ENCODE data around the gene ABHD13. TPM values are rescaled to one million over a fixed set of nuclear protein-coding genes. Genes with fewer than 3 reads are reported as not detected.

ABHD13 gene
- total and polyA plus RNA-seq, 2 experiments from 2014 or later, result 5.4 to 10.4 TPM

DNA sequence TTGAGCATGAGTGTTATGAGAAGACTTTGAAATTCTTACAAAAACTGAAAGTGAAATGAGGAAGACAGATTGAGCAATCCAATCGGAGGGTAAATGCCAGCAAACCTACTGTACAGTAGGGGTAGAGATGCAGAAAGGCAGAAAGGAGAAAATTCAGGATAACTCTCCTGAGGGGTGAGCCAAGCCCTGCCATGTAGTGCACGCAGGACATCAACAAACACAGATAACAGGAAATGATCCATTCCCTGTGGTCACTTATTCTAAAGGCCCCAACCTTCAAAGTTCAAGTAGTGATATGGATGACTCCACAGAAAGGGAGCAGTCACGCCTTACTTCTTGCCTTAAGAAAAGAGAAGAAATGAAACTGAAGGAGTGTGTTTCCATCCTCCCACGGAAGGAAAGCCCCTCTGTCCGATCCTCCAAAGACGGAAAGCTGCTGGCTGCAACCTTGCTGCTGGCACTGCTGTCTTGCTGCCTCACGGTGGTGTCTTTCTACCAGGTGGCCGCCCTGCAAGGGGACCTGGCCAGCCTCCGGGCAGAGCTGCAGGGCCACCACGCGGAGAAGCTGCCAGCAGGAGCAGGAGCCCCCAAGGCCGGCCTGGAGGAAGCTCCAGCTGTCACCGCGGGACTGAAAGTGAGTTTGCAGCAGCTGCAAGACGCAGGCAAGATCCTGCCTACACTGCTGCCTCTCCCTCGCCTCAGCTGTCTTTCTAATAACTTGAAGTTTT is 51.6 kb downstream of the ABHD13 start, which contains the start of gene TNFSF13B:
TNFSF13B (plus strand) TSS at position 118 of the 728 bp plus-strand sequence; CDS start at position 296, 178 bp downstream.
- no peaks in the 10 kb centered on the region for H3K36me3 ChIP-seq (ENCODE audit: insufficient read depth)
- TF ChIP-seq EZH2 (IDR thresholded peaks at IDR 0.05; ENCODE audit: low read depth, unreplicated experiment) (no peak), POLR2AphosphoS5 (IDR thresholded peaks at IDR 0.05; ENCODE audit: low read depth) (no peak)
- TF ChIP-seq, protein P1, sequence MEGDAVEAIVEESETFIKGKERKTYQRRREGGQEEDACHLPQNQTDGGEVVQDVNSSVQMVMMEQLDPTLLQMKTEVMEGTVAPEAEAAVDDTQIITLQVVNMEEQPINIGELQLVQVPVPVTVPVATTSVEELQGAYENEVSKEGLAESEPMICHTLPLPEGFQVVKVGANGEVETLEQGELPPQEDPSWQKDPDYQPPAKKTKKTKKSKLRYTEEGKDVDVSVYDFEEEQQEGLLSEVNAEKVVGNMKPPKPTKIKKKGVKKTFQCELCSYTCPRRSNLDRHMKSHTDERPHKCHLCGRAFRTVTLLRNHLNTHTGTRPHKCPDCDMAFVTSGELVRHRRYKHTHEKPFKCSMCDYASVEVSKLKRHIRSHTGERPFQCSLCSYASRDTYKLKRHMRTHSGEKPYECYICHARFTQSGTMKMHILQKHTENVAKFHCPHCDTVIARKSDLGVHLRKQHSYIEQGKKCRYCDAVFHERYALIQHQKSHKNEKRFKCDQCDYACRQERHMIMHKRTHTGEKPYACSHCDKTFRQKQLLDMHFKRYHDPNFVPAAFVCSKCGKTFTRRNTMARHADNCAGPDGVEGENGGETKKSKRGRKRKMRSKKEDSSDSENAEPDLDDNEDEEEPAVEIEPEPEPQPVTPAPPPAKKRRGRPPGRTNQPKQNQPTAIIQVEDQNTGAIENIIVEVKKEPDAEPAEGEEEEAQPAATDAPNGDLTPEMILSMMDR (conservative IDR thresholded peaks at IDR 0.05; ENCODE audit: low read depth in 2 of 2), result peak; percentile 20 to 49; a peak in 2 of 4 replicates
- TF ChIP-seq, protein P2, sequence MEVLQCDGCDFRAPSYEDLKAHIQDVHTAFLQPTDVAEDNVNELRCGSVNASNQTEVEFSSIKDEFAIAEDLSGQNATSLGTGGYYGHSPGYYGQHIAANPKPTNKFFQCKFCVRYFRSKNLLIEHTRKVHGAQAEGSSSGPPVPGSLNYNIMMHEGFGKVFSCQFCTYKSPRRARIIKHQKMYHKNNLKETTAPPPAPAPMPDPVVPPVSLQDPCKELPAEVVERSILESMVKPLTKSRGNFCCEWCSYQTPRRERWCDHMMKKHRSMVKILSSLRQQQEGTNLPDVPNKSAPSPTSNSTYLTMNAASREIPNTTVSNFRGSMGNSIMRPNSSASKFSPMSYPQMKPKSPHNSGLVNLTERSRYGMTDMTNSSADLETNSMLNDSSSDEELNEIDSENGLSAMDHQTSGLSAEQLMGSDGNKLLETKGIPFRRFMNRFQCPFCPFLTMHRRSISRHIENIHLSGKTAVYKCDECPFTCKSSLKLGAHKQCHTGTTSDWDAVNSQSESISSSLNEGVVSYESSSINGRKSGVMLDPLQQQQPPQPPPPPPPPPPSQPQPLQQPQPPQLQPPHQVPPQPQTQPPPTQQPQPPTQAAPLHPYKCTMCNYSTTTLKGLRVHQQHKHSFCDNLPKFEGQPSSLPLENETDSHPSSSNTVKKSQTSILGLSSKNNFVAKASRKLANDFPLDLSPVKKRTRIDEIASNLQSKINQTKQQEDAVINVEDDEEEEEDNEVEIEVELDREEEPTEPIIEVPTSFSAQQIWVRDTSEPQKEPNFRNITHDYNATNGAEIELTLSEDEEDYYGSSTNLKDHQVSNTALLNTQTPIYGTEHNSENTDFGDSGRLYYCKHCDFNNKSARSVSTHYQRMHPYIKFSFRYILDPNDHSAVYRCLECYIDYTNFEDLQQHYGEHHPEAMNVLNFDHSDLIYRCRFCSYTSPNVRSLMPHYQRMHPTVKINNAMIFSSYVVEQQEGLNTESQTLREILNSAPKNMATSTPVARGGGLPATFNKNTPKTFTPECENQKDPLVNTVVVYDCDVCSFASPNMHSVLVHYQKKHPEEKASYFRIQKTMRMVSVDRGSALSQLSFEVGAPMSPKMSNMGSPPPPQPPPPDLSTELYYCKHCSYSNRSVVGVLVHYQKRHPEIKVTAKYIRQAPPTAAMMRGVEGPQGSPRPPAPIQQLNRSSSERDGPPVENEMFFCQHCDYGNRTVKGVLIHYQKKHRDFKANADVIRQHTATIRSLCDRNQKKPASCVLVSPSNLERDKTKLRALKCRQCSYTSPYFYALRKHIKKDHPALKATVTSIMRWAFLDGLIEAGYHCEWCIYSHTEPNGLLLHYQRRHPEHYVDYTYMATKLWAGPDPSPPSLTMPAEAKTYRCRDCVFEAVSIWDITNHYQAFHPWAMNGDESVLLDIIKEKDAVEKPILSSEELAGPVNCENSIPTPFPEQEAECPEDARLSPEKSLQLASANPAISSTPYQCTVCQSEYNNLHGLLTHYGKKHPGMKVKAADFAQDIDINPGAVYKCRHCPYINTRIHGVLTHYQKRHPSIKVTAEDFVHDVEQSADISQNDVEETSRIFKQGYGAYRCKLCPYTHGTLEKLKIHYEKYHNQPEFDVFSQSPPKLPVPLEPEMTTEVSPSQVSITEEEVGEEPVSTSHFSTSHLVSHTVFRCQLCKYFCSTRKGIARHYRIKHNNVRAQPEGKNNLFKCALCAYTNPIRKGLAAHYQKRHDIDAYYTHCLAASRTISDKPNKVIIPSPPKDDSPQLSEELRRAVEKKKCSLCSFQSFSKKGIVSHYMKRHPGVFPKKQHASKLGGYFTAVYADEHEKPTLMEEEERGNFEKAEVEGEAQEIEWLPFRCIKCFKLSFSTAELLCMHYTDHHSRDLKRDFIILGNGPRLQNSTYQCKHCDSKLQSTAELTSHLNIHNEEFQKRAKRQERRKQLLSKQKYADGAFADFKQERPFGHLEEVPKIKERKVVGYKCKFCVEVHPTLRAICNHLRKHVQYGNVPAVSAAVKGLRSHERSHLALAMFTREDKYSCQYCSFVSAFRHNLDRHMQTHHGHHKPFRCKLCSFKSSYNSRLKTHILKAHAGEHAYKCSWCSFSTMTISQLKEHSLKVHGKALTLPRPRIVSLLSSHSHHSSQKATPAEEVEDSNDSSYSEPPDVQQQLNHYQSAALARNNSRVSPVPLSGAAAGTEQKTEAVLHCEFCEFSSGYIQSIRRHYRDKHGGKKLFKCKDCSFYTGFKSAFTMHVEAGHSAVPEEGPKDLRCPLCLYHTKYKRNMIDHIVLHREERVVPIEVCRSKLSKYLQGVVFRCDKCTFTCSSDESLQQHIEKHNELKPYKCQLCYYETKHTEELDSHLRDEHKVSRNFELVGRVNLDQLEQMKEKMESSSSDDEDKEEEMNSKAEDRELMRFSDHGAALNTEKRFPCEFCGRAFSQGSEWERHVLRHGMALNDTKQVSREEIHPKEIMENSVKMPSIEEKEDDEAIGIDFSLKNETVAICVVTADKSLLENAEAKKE (CRISPR knock-in tag; IDR thresholded peaks at IDR 0.05), result peak; percentile 91
- Mint-ChIP-seq H3K27me3 (ENCODE audit: insufficient read depth, low read depth, poor library complexity) (no peaks in the 10 kb centered on the region), H3K27ac (no peak within 1 kb of the TSS; the same call in 1 of the 2 replicates), H3K9me3 (no peaks in the 10 kb centered on the region; the same call in 2 of the 3 replicates), H3K4me1 (peaks cover 12% of the 10 kb centered on the region), H3K36me3 (ENCODE audit: low read depth) (no peaks in the 10 kb centered on the region), H3K4me3 (no peak within 1 kb of the TSS)
- no peak within 1 kb of the TSS for H3K27ac ChIP-seq (ENCODE audit: low read depth)
- H3K4me1 ChIP-seq (ENCODE audit: insufficient read depth), result no peaks in the 10 kb centered on the region
- H3K9me2 ChIP-seq (ENCODE audit: insufficient read depth), result no peaks in the 10 kb centered on the region
- no peaks in the 10 kb centered on the region for H3K27me3 ChIP-seq (ENCODE audit: insufficient read depth)
- no peak within 1 kb of the TSS for H3K4me3 ChIP-seq
- peak; percentile 98 for ATAC-seq
- H2AFZ ChIP-seq, result peak within 1 kb of the TSS; percentile 75
- DNase-seq (ENCODE audit: low spot score), result peak; percentile 71
- H3F3A ChIP-seq (replicated peaks; ENCODE audit: low read depth), result no peaks in the 10 kb centered on the region
- no peak within 1 kb of the TSS for H3K4me2 ChIP-seq
- no peaks in the 10 kb centered on the region for H4K20me1 ChIP-seq (replicated peaks; ENCODE audit: insufficient read depth)
- H3K79me2 ChIP-seq (replicated peaks; ENCODE audit: insufficient read depth), result no peaks in the 10 kb centered on the region
